Mesenchymal stem cell (in vitro differentiated cells and primary cell): ENCODE data around the gene OR6T1.

Experiments used
- DNase-seq: peaks from one replicate; pipeline ENCODE4 v3.0.0-alpha.2; 2013
- H2AFZ ChIP-seq: one replicate; pipeline ENCODE4 v1.6.1; 2013; ENCODE audit warnings: low read depth, mild to moderate bottlenecking, control low read depth, inconsistent platforms, low read length, moderate library complexity
- H2AK5ac ChIP-seq: 2 replicates; pipeline ENCODE4 v1.6.1; 2013; ENCODE audit warnings: low read length, moderate library complexity, mild to moderate bottlenecking, inconsistent platforms; ENCODE audit not compliant: severe bottlenecking
- H2BK120ac ChIP-seq: one replicate; pipeline ENCODE4 v1.6.1; 2013; ENCODE audit warnings: low read depth, mild to moderate bottlenecking, inconsistent platforms, low read length, moderate library complexity
- H2BK12ac ChIP-seq, 2 experiments: one replicate each; pipeline ENCODE4 v1.6.1; 2013; ENCODE audit warnings: inconsistent platforms in 2 of 2, low read length in 2 of 2, mild to moderate bottlenecking in 2 of 2, moderate library complexity in 2 of 2, control low read depth in 1 of 2
- H2BK15ac ChIP-seq: one replicate; pipeline ENCODE4 v1.6.1; 2013; ENCODE audit warnings: mild to moderate bottlenecking, low read depth, inconsistent platforms; ENCODE audit not compliant: poor library complexity, severe bottlenecking
- H2BK5ac ChIP-seq: 2 replicates; pipeline ENCODE4 v1.6.1; 2013; ENCODE audit warnings: low read depth, mild to moderate bottlenecking, low read length, control low read depth, inconsistent platforms; ENCODE audit not compliant: poor library complexity, severe bottlenecking
- H3K14ac ChIP-seq, 2 experiments: one replicate each; pipeline ENCODE4 v1.6.1; 2013; ENCODE audit warnings: inconsistent platforms in 2 of 2, low read length in 2 of 2, control low read depth in 1 of 2, mild to moderate bottlenecking in 1 of 2, moderate library complexity in 1 of 2
- H3K18ac ChIP-seq, 2 experiments: one replicate each; pipeline ENCODE4 v1.6.1; 2013; ENCODE audit warnings: inconsistent platforms in 2 of 2, low read length in 2 of 2, control low read depth in 1 of 2, low read depth in 1 of 2, mild to moderate bottlenecking in 1 of 2
- H3K23ac ChIP-seq, 2 experiments: one replicate each; pipeline ENCODE4 v1.6.1; 2013; ENCODE audit warnings: inconsistent platforms in 2 of 2, low read length in 2 of 2, mild to moderate bottlenecking in 2 of 2, moderate library complexity in 2 of 2, control low read depth in 1 of 2
- H3K27ac ChIP-seq: 2 replicates; pipeline ENCODE4 v1.5.1; 2013; ENCODE audit warnings: mild to moderate bottlenecking, moderate library complexity, low read length, control low read depth, inconsistent platforms; ENCODE audit not compliant: poor library complexity, severe bottlenecking
- H3K27me3 ChIP-seq, 2 experiments: 2 replicates each; pipeline versions ENCODE4 v1.6.1 to v1.7.0; 2013; ENCODE audit warnings: low read length in 2 of 2, mild to moderate bottlenecking in 2 of 2, moderate library complexity in 2 of 2, control low read depth in 1 of 2, inconsistent platforms in 1 of 2; ENCODE audit not compliant: control insufficient read depth in 1 of 2, insufficient read depth in 1 of 2
- H3K36me3 ChIP-seq, 2 experiments: 2 replicates each; pipeline versions ENCODE4 v1.6.1 to v1.7.0; 2013; ENCODE audit warnings: low read length in 2 of 2, control low read depth in 1 of 2, inconsistent platforms in 1 of 2, low read depth in 1 of 2, mild to moderate bottlenecking in 1 of 2; ENCODE audit not compliant: insufficient read depth in 2 of 2, control insufficient read depth in 1 of 2
- H3K4ac ChIP-seq, 2 experiments: one replicate each; pipeline ENCODE4 v1.6.1; 2013; ENCODE audit warnings: inconsistent platforms in 2 of 2, low read length in 2 of 2, mild to moderate bottlenecking in 2 of 2, moderate library complexity in 2 of 2, control low read depth in 1 of 2, low read depth in 1 of 2
- H3K4me1 ChIP-seq: 2 replicates; pipeline ENCODE4 v1.6.1; 2013; ENCODE audit warnings: low read depth, low read length, control low read depth; ENCODE audit not compliant: control insufficient read depth, insufficient read depth
- H3K4me2 ChIP-seq: 2 replicates; pipeline ENCODE4 v1.6.1; 2013; ENCODE audit warnings: low read length, mild to moderate bottlenecking, inconsistent platforms; ENCODE audit not compliant: poor library complexity, severe bottlenecking
- H3K4me3 ChIP-seq, 2 experiments: 2 replicates each; pipeline versions ENCODE4 v1.5.1 to v1.7.0; 2013; ENCODE audit warnings: low read length in 2 of 2, mild to moderate bottlenecking in 2 of 2, control low read depth in 1 of 2, low read depth in 1 of 2; ENCODE audit not compliant: insufficient read depth in 1 of 2
- H3K79me1 ChIP-seq: replicated peaks from 2 replicates; pipeline ENCODE4 v1.6.1; 2013; ENCODE audit warnings: mild to moderate bottlenecking, control low read depth, low read length, inconsistent platforms; ENCODE audit not compliant: poor library complexity, severe bottlenecking
- H3K9ac ChIP-seq: 2 replicates; pipeline ENCODE4 v1.7.0; 2013; ENCODE audit warnings: mild to moderate bottlenecking, low read length, moderate library complexity
- H3K9me3 ChIP-seq: 2 replicates; pipeline ENCODE4 v1.7.0; 2013; ENCODE audit warnings: mild to moderate bottlenecking, low read length; ENCODE audit not compliant: control insufficient read depth
- H4K8ac ChIP-seq: one replicate; pipeline ENCODE4 v1.6.1; 2013; ENCODE audit warnings: inconsistent platforms, mild to moderate bottlenecking, low read length, moderate library complexity
- H4K91ac ChIP-seq: one replicate; pipeline ENCODE4 v1.6.1; 2013; ENCODE audit warnings: mild to moderate bottlenecking, low read length, inconsistent platforms
- WGBS: methylation state at CpG from one replicate; pipeline ENCODE4 v1.1.7; 2013; ENCODE audit warnings: mixed read lengths; 5-methylcytosine and 5-hydroxymethylcytosine counted together

OR6T1 gene

GRCh38 chr11:123973816-123974215 is 30.2 kb upstream of the OR6T1 start:
- H2AK5ac ChIP-seq, result no peak overlapping the region
- no peaks in the 10 kb centered on the region for H3K36me3 ChIP-seq
- H3K23ac ChIP-seq, result no peak overlapping the region
- H3K4me1 ChIP-seq, result no peaks in the 10 kb centered on the region
- WGBS, result 11% methylated on average over 1 of the region's 1 CpG
- H3K4me3 ChIP-seq, result no peak overlapping the region
- no peak overlapping the region for H4K8ac ChIP-seq
- H3K9me3 ChIP-seq, result peaks cover 11% of the 10 kb centered on the region
- H3K4ac ChIP-seq, result no peak overlapping the region
- H2BK15ac ChIP-seq, result no peak overlapping the region
- DNase-seq, result peak; percentile 5
- no peak overlapping the region for H2BK120ac ChIP-seq
- H3K79me1 ChIP-seq, result no peaks in the 10 kb centered on the region
- no peak overlapping the region for H3K18ac ChIP-seq
- H4K91ac ChIP-seq, result no peak overlapping the region
- no peaks in the 10 kb centered on the region for H3K27me3 ChIP-seq
- no peak overlapping the region for H3K4me2 ChIP-seq
- no peak overlapping the region for H3K14ac ChIP-seq
- H2AFZ ChIP-seq, result no peak overlapping the region
- H2BK5ac ChIP-seq, result no peak overlapping the region
- H2BK12ac ChIP-seq, result no peak overlapping the region
- no peak overlapping the region for H3K27ac ChIP-seq
- no peak overlapping the region for H3K9ac ChIP-seq

GRCh38 chr11:123956752-123957151 is 13.1 kb upstream of the OR6T1 start:
- Histone ChIP-seq H2BK5ac (no peak overlapping the region), H3K79me1 (no peaks in the 10 kb centered on the region), H3K4me2 (no peak overlapping the region), H3K4me3 (no peak overlapping the region), H4K91ac (no peak overlapping the region), H2BK120ac (no peak overlapping the region), H3K9me3 (peaks cover 6% of the 10 kb centered on the region), H3K27me3 (no peaks in the 10 kb centered on the region), H3K36me3 (no peaks in the 10 kb centered on the region), H3K23ac (no peak overlapping the region), H3K4ac (no peak overlapping the region), H3K14ac (no peak overlapping the region), H2AK5ac (no peak overlapping the region), H4K8ac (no peak overlapping the region), H3K27ac (no peak overlapping the region), H2AFZ (no peak overlapping the region), H2BK15ac (no peak overlapping the region), H3K4me1 (no peaks in the 10 kb centered on the region), H3K9ac (no peak overlapping the region), H3K18ac (no peak overlapping the region), H2BK12ac (no peak overlapping the region)
- no peak for DNase-seq

- peaks cover 6% of the 10 kb centered on the region for H3K9me3 ChIP-seq
- no peak overlapping the region for H2AK5ac ChIP-seq
- no peak overlapping the region for H2BK120ac ChIP-seq
- no peak overlapping the region for H3K18ac ChIP-seq
- DNase-seq, result no peak
- no peak overlapping the region for H2AFZ ChIP-seq
- H3K14ac ChIP-seq, result no peak overlapping the region
- H3K79me1 ChIP-seq, result no peaks in the 10 kb centered on the region
- H3K36me3 ChIP-seq, result no peaks in the 10 kb centered on the region
- no peak overlapping the region for H3K4ac ChIP-seq
- no peak overlapping the region for H2BK12ac ChIP-seq
- no peak overlapping the region for H2BK15ac ChIP-seq
- no peak overlapping the region for H3K9ac ChIP-seq
- 81% methylated on average over 1 of the region's 1 CpG for WGBS
- no peak overlapping the region for H3K4me3 ChIP-seq
- no peaks in the 10 kb centered on the region for H3K4me1 ChIP-seq
- no peak overlapping the region for H2BK5ac ChIP-seq
- H3K27ac ChIP-seq, result no peak overlapping the region
- H4K91ac ChIP-seq, result no peak overlapping the region
- no peak overlapping the region for H3K23ac ChIP-seq
- no peak overlapping the region for H4K8ac ChIP-seq
- no peaks in the 10 kb centered on the region for H3K27me3 ChIP-seq
- no peak overlapping the region for H3K4me2 ChIP-seq
Observed at GRCh38 chr11:123945132-123945531, 1.5 kb upstream of the OR6T1 start.

GRCh38 chr11:123942413-123942812 is 1.2 kb downstream of the OR6T1 start:
- Histone ChIP-seq H2AK5ac (no peak overlapping the region), H3K9ac (no peak overlapping the region), H3K18ac (no peak overlapping the region), H3K23ac (no peak overlapping the region), H3K36me3 (no peaks in the 10 kb centered on the region), H2AFZ (no peak overlapping the region), H3K4me3 (no peak overlapping the region), H2BK12ac (no peak overlapping the region), H3K4me1 (no peaks in the 10 kb centered on the region), H3K27ac (no peak overlapping the region), H3K14ac (no peak overlapping the region), H3K79me1 (no peaks in the 10 kb centered on the region), H3K4me2 (no peak overlapping the region), H4K91ac (no peak overlapping the region), H4K8ac (no peak overlapping the region), H3K27me3 (no peaks in the 10 kb centered on the region), H3K9me3 (peaks cover 7% of the 10 kb centered on the region), H2BK120ac (no peak overlapping the region), H2BK15ac (no peak overlapping the region), H3K4ac (no peak overlapping the region), H2BK5ac (no peak overlapping the region)
- 100% methylated on average over 3 of the region's 4 CpGs for WGBS
- DNase-seq, result no peak
